ENCODE data around the gene ZNF573. TPM values are rescaled to one million over a fixed set of nuclear protein-coding genes. Genes with fewer than 3 reads are reported as not detected.
"Not testable (repeated sequence)": the region's sequence is repeated elsewhere in the genome, so short reads cannot be mapped to it uniquely, and the experiment has no call there.

The ZNF573 gene
- total RNA-seq, result 51.8 TPM

- FAIRE-seq, result no peak
- DNase-seq (ENCODE audit: low spot score in 2 of 2), result peak; percentile 75 to 80
Measured at GRCh38 chr19:37779127-37780005, at the start of gene ZNF573. TSS of gene ZNF573 (minus strand) at chr19:37779586. CDS start at chr19:37773729, 5,857 bp downstream.

- FAIRE-seq, result no peak
- peak; percentile 65 to 71 for DNase-seq (ENCODE audit: low spot score in 2 of 2)
Measured at GRCh38 chr19:37817180-37817981, 38.0 kb upstream of the ZNF573 start.

GRCh38 chr19:37815611-37816010 is 36.2 kb upstream of the ZNF573 start:
- FAIRE-seq; DNase-seq (ENCODE audit: low spot score in 2 of 2): not testable (repeated sequence)

- FAIRE-seq, result no peak
- DNase-seq (ENCODE audit: low spot score in 2 of 2), result no peak
Measured at GRCh38 chr19:37813340-37813739, 34.0 kb upstream of the ZNF573 start.

GRCh38 chr19:37809366-37809765 is 30.0 kb upstream of the ZNF573 start:
- DNase-seq (ENCODE audit: low spot score in 2 of 2) (no peak), FAIRE-seq (no peak)

GRCh38 chr19:37803249-37803840 is 24.0 kb upstream of the ZNF573 start:
- FAIRE-seq (no peak), DNase-seq (ENCODE audit: low spot score in 2 of 2) (no peak)

GRCh38 chr19:37790244-37790925 is 11.0 kb upstream of the ZNF573 start:
- no peak for FAIRE-seq
- no peak for DNase-seq (ENCODE audit: low spot score in 2 of 2)

GRCh38 chr19:37778613-37779126 is 716 bp downstream of the ZNF573 start:
- FAIRE-seq, result no peak
- peak in 1 of 2 donors; percentile 8 for DNase-seq (ENCODE audit: low spot score in 2 of 2)

- FAIRE-seq (no peak), DNase-seq (ENCODE audit: low spot score in 2 of 2) (no peak)
Measured at GRCh38 chr19:37770985-37771384, 8.4 kb downstream of the ZNF573 start.

- DNase-seq (ENCODE audit: low spot score in 2 of 2) (no peak), FAIRE-seq (no peak)
Measured at GRCh38 chr19:37763488-37763887, 15.9 kb downstream of the ZNF573 start.

- not testable (repeated sequence) for FAIRE-seq; DNase-seq (ENCODE audit: low spot score in 2 of 2)
Measured at GRCh38 chr19:37757683-37758082, 21.7 kb downstream of the ZNF573 start.

- no peak for DNase-seq (ENCODE audit: low spot score in 2 of 2)
- FAIRE-seq, result no peak
Measured at GRCh38 chr19:37738371-37738770, 41.0 kb downstream of the ZNF573 start.

- FAIRE-seq (no peak), DNase-seq (ENCODE audit: low spot score in 2 of 2) (no peak)
Measured at GRCh38 chr19:37725181-37725580, 54.2 kb downstream of the ZNF573 start.

- DNase-seq (ENCODE audit: low spot score in 2 of 2) (no peak), FAIRE-seq (peak; percentile 87)
Measured at GRCh38 chr19:37719927-37720265, 59.5 kb downstream of the ZNF573 start.

- FAIRE-seq, result no peak
- peak; percentile 84 for DNase-seq (ENCODE audit: low spot score in 2 of 2)
Measured at GRCh38 chr19:37719111-37719926, 60.1 kb downstream of the ZNF573 start, which contains the start of gene ZNF607. TSS of gene ZNF607 (minus strand) at chr19:37719761. CDS start at chr19:37711618, 8,143 bp downstream.

GRCh38 chr19:37718304-37718703 is 61.1 kb downstream of the ZNF573 start:
- no peak for FAIRE-seq
- DNase-seq (ENCODE audit: low spot score in 2 of 2), result no peak

GRCh38 chr19:37716140-37716539 is 63.2 kb downstream of the ZNF573 start:
- DNase-seq (ENCODE audit: low spot score in 2 of 2) (no peak), FAIRE-seq (no peak)

GRCh38 chr19:37706052-37706605 is 73.3 kb downstream of the ZNF573 start:
- FAIRE-seq, result no peak
- no peak for DNase-seq (ENCODE audit: low spot score in 2 of 2)

GRCh38 chr19:37699057-37699456 is 80.3 kb downstream of the ZNF573 start:
- FAIRE-seq, result no peak

More at GRCh38 chr19:37699057-37699456, 80.3 kb downstream of the ZNF573 start:
- no peak for DNase-seq (ENCODE audit: low spot score in 2 of 2)

Data from frontal cortex (tissue), 4 donors.